AG04450 (cell line): ENCODE measurements around the gene LRRTM2. TPM values are rescaled to one million over a fixed set of nuclear protein-coding genes. Genes with fewer than 3 reads are reported as not detected.

Experiments used
- CTCF ChIA-PET: fragments of 300-600, 350-600 bp; formaldehyde crosslinking; extraction: SDS; loops from one replicate; lab custom pipeline; 2022; ENCODE audit warnings: antibody characterized with exemption, inconsistent platforms; lab: Charles Lee
- POLR2A ChIA-PET: fragments of 350-600 bp; formaldehyde crosslinking; extraction: SDS; loops from one replicate; lab custom pipeline; 2021; ENCODE audit warnings: antibody characterized with exemption, inconsistent platforms; lab: Yijun Ruan, JAX
- DNase-seq: peaks from one replicate; pipeline ENCODE4 v3.0.0-alpha.2; 2011; ENCODE audit warnings: low read depth, low spot score
- H3K27ac ChIP-seq: one replicate; pipeline ENCODE4 v1.5.1; 2012; ENCODE audit warnings: low read depth, low read length, control low read depth
- H3K27me3 ChIP-seq: one replicate; pipeline ENCODE4 v1.6.0; 2012; ENCODE audit warnings: low read length; ENCODE audit not compliant: control insufficient read depth, insufficient read depth
- H3K4me3 ChIP-seq: 2 replicates; pipeline ENCODE4 v1.5.1; 2011; ENCODE audit warnings: mild to moderate bottlenecking, low read depth, low read length, control low read depth
- H3K9me3 ChIP-seq: 2 replicates; pipeline ENCODE4 v1.5.1; 2012; ENCODE audit warnings: low read length; ENCODE audit not compliant: control insufficient read depth, insufficient read depth
- polyA plus RNA-seq: library from polyadenylated mRNA; depleted of rRNA; stranded (reverse); fragments of >200 nt; gene quantifications from 2 replicates; pipeline ENCODE4 v1.2.3, GENCODE V29; 2011
- TF ChIP-seq, protein P1 (sequence below): IDR thresholded peaks from 2 replicates; pipeline ENCODE4 v1.5.1; 2011; ENCODE audit warnings: low read depth, low read length, control low read depth, inconsistent platforms

Gene LRRTM2
- polyA plus RNA-seq, 1 experiment, result 2.6 TPM

DNA sequence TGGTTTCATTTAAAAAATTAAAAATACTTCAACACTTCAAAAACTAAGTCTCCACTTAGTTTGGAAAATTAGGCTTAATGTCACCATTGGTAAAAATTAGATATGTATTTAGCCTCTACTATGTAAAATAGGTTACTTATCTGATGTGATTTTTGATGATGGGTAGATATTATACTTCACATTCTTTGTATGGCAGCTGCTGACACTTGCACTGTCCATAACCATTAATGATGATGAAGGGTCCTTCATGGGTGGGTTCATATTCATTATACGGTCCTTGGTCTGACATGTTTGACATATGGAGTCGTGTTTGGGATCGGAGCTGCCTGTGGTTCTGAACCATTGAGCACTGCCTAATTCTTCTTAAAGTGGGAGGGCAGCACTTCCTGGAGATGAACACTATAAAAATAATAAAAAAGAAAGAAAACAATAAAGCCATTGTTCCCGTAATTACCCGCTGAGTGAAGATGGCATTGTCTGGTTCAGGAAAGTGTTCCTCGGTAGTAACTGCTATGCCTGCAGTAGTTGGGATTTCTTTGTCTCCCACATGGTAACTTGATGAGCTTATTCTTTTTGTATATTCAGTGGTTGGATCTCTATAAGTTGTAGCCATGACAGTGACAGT, 2.2 kb downstream of the LRRTM2 start:
- POLR2A ChIA-PET, result no interaction called here

DNA sequence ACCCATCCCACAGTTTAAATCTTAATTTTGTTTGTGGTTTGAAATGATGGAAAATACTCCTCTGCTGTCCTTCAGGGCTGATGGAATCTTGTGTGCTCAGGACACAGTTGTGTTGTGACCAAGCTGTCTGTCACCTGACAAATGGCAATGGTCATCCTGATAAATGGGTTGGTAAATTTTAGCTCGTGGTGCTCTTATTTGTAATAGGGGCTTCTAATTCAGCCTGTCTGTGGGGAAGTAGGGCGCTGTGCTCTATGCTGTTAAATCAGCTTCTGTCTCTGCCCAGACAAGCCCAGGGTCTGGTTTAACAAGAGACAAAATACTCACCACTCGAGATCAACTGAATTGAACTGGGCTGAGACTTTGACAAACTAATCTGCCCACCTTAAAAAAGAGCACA, 4.5 kb downstream of the LRRTM2 start:
- TF ChIP-seq, protein P1, sequence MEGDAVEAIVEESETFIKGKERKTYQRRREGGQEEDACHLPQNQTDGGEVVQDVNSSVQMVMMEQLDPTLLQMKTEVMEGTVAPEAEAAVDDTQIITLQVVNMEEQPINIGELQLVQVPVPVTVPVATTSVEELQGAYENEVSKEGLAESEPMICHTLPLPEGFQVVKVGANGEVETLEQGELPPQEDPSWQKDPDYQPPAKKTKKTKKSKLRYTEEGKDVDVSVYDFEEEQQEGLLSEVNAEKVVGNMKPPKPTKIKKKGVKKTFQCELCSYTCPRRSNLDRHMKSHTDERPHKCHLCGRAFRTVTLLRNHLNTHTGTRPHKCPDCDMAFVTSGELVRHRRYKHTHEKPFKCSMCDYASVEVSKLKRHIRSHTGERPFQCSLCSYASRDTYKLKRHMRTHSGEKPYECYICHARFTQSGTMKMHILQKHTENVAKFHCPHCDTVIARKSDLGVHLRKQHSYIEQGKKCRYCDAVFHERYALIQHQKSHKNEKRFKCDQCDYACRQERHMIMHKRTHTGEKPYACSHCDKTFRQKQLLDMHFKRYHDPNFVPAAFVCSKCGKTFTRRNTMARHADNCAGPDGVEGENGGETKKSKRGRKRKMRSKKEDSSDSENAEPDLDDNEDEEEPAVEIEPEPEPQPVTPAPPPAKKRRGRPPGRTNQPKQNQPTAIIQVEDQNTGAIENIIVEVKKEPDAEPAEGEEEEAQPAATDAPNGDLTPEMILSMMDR, result no peak
- no peaks in the 10 kb centered on the region for H3K27me3 ChIP-seq
- no peak overlapping the region for H3K27ac ChIP-seq
- H3K4me3 ChIP-seq, result no peak overlapping the region
- ChIA-PET POLR2A (no interaction called here), CTCF (no interaction called here)
- no peaks in the 10 kb centered on the region for H3K9me3 ChIP-seq
- no peak for DNase-seq

More for the DNA sequence above, 2.2 kb downstream of the LRRTM2 start:
- Histone ChIP-seq H3K4me3 (no peak overlapping the region), H3K9me3 (no peaks in the 10 kb centered on the region), H3K27me3 (no peaks in the 10 kb centered on the region), H3K27ac (no peak overlapping the region)
- no peak for DNase-seq
- TF ChIP-seq, protein P1, result no peak
- CTCF ChIA-PET, result interaction anchor here (2.3 to 3.8 kb wide), 2 partner anchors 48 to 83 kb away, joined by 6 to 15 read pairs; no protein-coding TSS in a partner anchor

DNA sequence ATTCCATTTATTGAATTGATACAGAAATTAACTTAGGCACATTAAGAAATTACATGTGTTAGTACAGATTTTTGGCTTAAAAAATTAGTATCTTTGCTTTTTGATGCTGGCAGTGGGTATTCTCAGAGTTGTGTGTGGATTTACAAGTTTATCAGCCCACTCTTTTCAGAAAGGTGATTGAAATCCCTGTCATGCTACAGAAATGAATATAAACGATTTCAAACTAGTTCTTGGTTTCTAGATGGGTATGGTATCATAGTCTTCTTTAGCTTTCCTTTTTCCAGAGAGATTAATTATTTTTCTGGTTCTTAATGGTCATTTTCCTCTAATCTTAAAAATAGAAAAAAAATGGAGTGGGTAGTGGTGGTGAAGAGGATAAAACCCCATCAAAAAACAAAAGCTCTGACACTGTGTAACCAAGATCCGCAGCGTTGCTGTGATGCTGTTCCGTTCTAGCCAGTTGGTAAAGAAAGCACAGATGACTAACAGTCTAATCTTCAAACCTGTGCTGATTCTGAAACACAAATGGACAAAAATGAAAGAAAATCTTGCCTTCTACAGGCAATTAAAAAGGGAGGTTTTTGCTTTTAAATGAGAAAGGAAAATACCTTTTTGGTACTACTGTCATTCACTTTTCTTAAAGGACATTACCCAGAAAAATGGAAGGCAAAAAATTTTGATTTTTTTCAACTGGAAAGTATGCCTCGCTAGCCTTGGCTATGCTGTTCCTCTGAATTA, 5.2 kb downstream of the LRRTM2 start:
- no peak for DNase-seq
- Histone ChIP-seq H3K9me3 (no peaks in the 10 kb centered on the region), H3K4me3 (no peak overlapping the region), H3K27ac (no peak overlapping the region), H3K27me3 (no peaks in the 10 kb centered on the region)
- CTCF ChIA-PET, result interaction anchor here (0.8 to 1.0 kb wide), 3 partner anchors 45 to 290 kb away, joined by 3 read pairs; no protein-coding TSS in a partner anchor
- TF ChIP-seq, protein P1, result no peak
- POLR2A ChIA-PET, result no interaction called here

DNA sequence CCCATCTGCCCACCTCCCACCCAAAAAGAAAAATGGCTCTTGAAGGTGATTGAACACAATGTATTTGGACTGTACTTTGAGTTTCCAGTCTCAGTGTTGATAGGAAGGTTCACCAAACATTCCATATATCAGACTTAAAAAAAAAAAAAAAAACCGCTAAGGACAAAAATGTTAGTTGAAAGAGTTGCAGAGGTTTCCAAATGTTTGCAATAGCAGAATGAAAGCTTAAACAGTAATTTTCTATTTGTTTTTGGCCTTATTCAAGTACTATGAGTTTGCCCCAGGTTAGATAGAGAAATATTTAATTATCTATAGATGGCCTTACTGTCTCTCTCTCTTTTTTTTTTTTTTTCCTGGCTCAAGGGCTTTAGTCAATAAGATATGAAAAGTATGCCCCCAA, 6.1 kb downstream of the LRRTM2 start:
- H3K27ac ChIP-seq, result no peak overlapping the region
- no peak overlapping the region for H3K4me3 ChIP-seq
- H3K27me3 ChIP-seq, result no peaks in the 10 kb centered on the region
- no peak for DNase-seq
- TF ChIP-seq, protein P1, result no peak
- POLR2A ChIA-PET, result interaction anchor here (0.6 kb wide), 1 partner anchor 290 kb away, joined by 13 read pairs; no protein-coding TSS in a partner anchor
- CTCF ChIA-PET, result interaction anchor here (0.8 to 1.0 kb wide), 3 partner anchors 44 to 289 kb away, joined by 3 read pairs; no protein-coding TSS in a partner anchor
- H3K9me3 ChIP-seq, result no peaks in the 10 kb centered on the region

DNA sequence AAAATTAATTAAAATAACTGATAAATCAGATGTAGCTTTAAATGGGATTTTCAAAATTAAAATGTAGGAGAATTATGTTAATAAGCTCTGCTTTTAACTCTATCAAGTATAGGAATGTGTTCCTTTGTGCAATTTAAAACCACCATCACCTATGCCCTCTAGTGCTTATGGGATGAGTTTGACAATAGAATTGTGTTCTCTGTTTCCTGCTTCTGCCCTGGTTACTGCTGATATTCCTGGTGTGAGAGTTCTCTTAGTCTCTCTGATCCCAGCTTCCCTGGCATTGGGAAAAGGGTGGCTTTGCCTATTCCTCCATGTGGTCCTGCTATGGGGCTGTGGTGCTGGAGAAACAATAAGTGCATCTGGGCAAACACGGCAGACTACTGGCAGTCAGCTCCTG, 8.1 kb downstream of the LRRTM2 start:
- TF ChIP-seq, protein P1, result no peak
- POLR2A ChIA-PET, result no interaction called here
- H3K4me3 ChIP-seq, result no peak overlapping the region
- CTCF ChIA-PET, result interaction anchor here (0.8 to 1.3 kb wide), 3 partner anchors 41 to 287 kb away, joined by 3 read pairs; no protein-coding TSS in a partner anchor
- peaks cover 10% of the 10 kb centered on the region; the same call in 1 of the 2 replicates for H3K9me3 ChIP-seq
- no peak for DNase-seq
- no peak overlapping the region for H3K27ac ChIP-seq
- H3K27me3 ChIP-seq, result no peaks in the 10 kb centered on the region
